Activated CD8-positive, alpha-beta T cell treated with anti-CD3 and anti-CD28 coated beads, Interleukin-2, amount 10 ng/mL, durations not matched to agents 7 days and 5 days (primary cell): ENCODE measurements around the gene NOX4. TPM values are rescaled to one million over a fixed set of nuclear protein-coding genes. Genes with fewer than 3 reads are reported as not detected.
"Not testable (repeated sequence)": the region's sequence is repeated elsewhere in the genome, so short reads cannot be mapped to it uniquely, and the experiment has no call there.

Experiments
- ATAC-seq: fragments of 150-1000 bp; cut with Tn5 transposase; one replicate; pipeline ENCODE4 v1.10.0; 2021; ENCODE audit warnings: moderate library complexity
- CTCF ChIA-PET: fragments of 350-600 bp; sonication (Branson Sonifier 250); formaldehyde crosslinking; loops from one replicate; lab custom pipeline; 2021; ENCODE audit warnings: antibody characterized with exemption; lab: Charles Lee
- POLR2A ChIA-PET: fragments of 350-600 bp; sonication (Branson Sonifier 250); formaldehyde crosslinking; loops from one replicate; lab custom pipeline; 2021; ENCODE audit warnings: antibody characterized with exemption; lab: Charles Lee
- DNase-seq: peaks from one replicate; pipeline ENCODE4 v3.0.0-alpha.2; 2020
- H3K27ac Mint-ChIP-seq: one replicate; pipeline ENCODE4 v1.8.0; 2021; ENCODE audit warnings: mild to moderate bottlenecking, mixed read lengths
- H3K27me3 Mint-ChIP-seq: one replicate; pipeline ENCODE4 v1.8.0; 2021; ENCODE audit warnings: low read depth, mixed read lengths
- H3K36me3 Mint-ChIP-seq: one replicate; pipeline ENCODE4 v1.8.0; 2021; ENCODE audit warnings: low read depth, mixed read lengths
- H3K4me1 Mint-ChIP-seq: one replicate; pipeline ENCODE4 v1.8.0; 2021; ENCODE audit warnings: low read depth, mixed read lengths
- H3K4me3 Mint-ChIP-seq: one replicate; pipeline ENCODE4 v1.8.0; 2021; ENCODE audit warnings: mild to moderate bottlenecking, mixed read lengths
- H3K9me3 Mint-ChIP-seq: one replicate; pipeline ENCODE4 v1.8.0; 2022; ENCODE audit warnings: mixed read lengths; ENCODE audit not compliant: insufficient read depth
- total RNA-seq, 2 experiments: library from RNA; stranded (reverse); gene quantifications; one replicate each; pipeline ENCODE4 v1.2.3, GENCODE V29; 2021

NOX4 gene
- total RNA-seq, 2 experiments from 2014 or later = not detected

GRCh38 chr11:89420981-89421380 is 70.2 kb downstream of the NOX4 start:
- Mint-ChIP-seq H3K9me3 (no peaks in the 10 kb centered on the region), H3K27me3 (no peaks in the 10 kb centered on the region), H3K36me3 (no peaks in the 10 kb centered on the region), H3K27ac (no peak overlapping the region), H3K4me1 (no peaks in the 10 kb centered on the region), H3K4me3 (no peak overlapping the region)
- POLR2A ChIA-PET = no interaction called here
- CTCF ChIA-PET = no interaction called here
- ATAC-seq (no peak), DNase-seq (no peak)

GRCh38 chr11:89416961-89417360 is 74.2 kb downstream of the NOX4 start:
- Mint-ChIP-seq H3K27ac (no peak overlapping the region), H3K4me1 (no peaks in the 10 kb centered on the region), H3K4me3 (no peak overlapping the region), H3K36me3 (no peaks in the 10 kb centered on the region), H3K27me3 (no peaks in the 10 kb centered on the region), H3K9me3 (no peaks in the 10 kb centered on the region)
- ChIA-PET CTCF (no interaction called here), POLR2A (no interaction called here)
- ATAC-seq = no peak
- DNase-seq = no peak

GRCh38 chr11:89411112-89411511 is 80.1 kb downstream of the NOX4 start:
- H3K36me3 Mint-ChIP-seq, H3K4me3 Mint-ChIP-seq, DNase-seq, H3K27me3 Mint-ChIP-seq, H3K27ac Mint-ChIP-seq, H3K4me1 Mint-ChIP-seq, CTCF ChIA-PET, POLR2A ChIA-PET, ATAC-seq, H3K9me3 Mint-ChIP-seq: not testable (repeated sequence)

GRCh38 chr11:89410666-89411065 is 80.5 kb downstream of the NOX4 start:
- H3K4me1 Mint-ChIP-seq, H3K27ac Mint-ChIP-seq, H3K27me3 Mint-ChIP-seq, CTCF ChIA-PET, ATAC-seq, POLR2A ChIA-PET, H3K4me3 Mint-ChIP-seq, DNase-seq, H3K36me3 Mint-ChIP-seq, H3K9me3 Mint-ChIP-seq: not testable (repeated sequence)

GRCh38 chr11:89408441-89408840 is 82.7 kb downstream of the NOX4 start:
- H3K36me3 Mint-ChIP-seq, ATAC-seq, H3K4me1 Mint-ChIP-seq, POLR2A ChIA-PET, H3K4me3 Mint-ChIP-seq, H3K27me3 Mint-ChIP-seq, H3K27ac Mint-ChIP-seq, H3K9me3 Mint-ChIP-seq, DNase-seq, CTCF ChIA-PET: not testable (repeated sequence)

- CTCF ChIA-PET = no interaction called here
- no peak overlapping the region for H3K27ac Mint-ChIP-seq
Measured at GRCh38 chr11:89405629-89406028, 85.5 kb downstream of the NOX4 start.

GRCh38 chr11:89391654-89392053 is 99.5 kb downstream of the NOX4 start:
- H3K9me3 Mint-ChIP-seq, CTCF ChIA-PET, POLR2A ChIA-PET: not testable (repeated sequence)

More at GRCh38 chr11:89405629-89406028, 85.5 kb downstream of the NOX4 start:
- Mint-ChIP-seq H3K4me3 (no peak overlapping the region), H3K27me3 (no peaks in the 10 kb centered on the region), H3K36me3 (no peaks in the 10 kb centered on the region), H3K9me3 (no peaks in the 10 kb centered on the region), H3K4me1 (no peaks in the 10 kb centered on the region)
- ATAC-seq (no peak), DNase-seq (no peak)
- POLR2A ChIA-PET = no interaction called here

GRCh38 chr11:89387501-89387900 is 103.7 kb downstream of the NOX4 start:
- DNase-seq, POLR2A ChIA-PET, H3K27me3 Mint-ChIP-seq, H3K36me3 Mint-ChIP-seq, H3K4me3 Mint-ChIP-seq, ATAC-seq, H3K9me3 Mint-ChIP-seq, H3K27ac Mint-ChIP-seq, CTCF ChIA-PET, H3K4me1 Mint-ChIP-seq: not testable (repeated sequence)

More at GRCh38 chr11:89391654-89392053, 99.5 kb downstream of the NOX4 start:
- DNase-seq, H3K27me3 Mint-ChIP-seq, H3K27ac Mint-ChIP-seq, ATAC-seq, H3K4me3 Mint-ChIP-seq, H3K36me3 Mint-ChIP-seq, H3K4me1 Mint-ChIP-seq: not testable (repeated sequence)

- POLR2A ChIA-PET, CTCF ChIA-PET, H3K27ac Mint-ChIP-seq, H3K4me3 Mint-ChIP-seq, H3K9me3 Mint-ChIP-seq, H3K4me1 Mint-ChIP-seq, ATAC-seq, H3K27me3 Mint-ChIP-seq, DNase-seq, H3K36me3 Mint-ChIP-seq: not testable (repeated sequence)
Measured at GRCh38 chr11:89382986-89383385, 108.2 kb downstream of the NOX4 start.

- Mint-ChIP-seq H3K36me3 (no peaks in the 10 kb centered on the region), H3K4me1 (no peaks in the 10 kb centered on the region), H3K27me3 (no peaks in the 10 kb centered on the region), H3K27ac (no peak overlapping the region), H3K4me3 (no peak overlapping the region), H3K9me3 (no peaks in the 10 kb centered on the region)
- ATAC-seq = no peak
- ChIA-PET POLR2A (no interaction called here), CTCF (no interaction called here)
- no peak for DNase-seq
Measured at GRCh38 chr11:89381094-89381493, 110.1 kb downstream of the NOX4 start.

- H3K4me1 Mint-ChIP-seq, ATAC-seq, H3K36me3 Mint-ChIP-seq, DNase-seq, CTCF ChIA-PET, H3K27me3 Mint-ChIP-seq, H3K9me3 Mint-ChIP-seq, H3K27ac Mint-ChIP-seq, POLR2A ChIA-PET, H3K4me3 Mint-ChIP-seq: not testable (repeated sequence)
Measured at GRCh38 chr11:89379976-89380771, 111.0 kb downstream of the NOX4 start.

- H3K9me3 Mint-ChIP-seq, DNase-seq, ATAC-seq, H3K4me3 Mint-ChIP-seq, H3K27me3 Mint-ChIP-seq, H3K27ac Mint-ChIP-seq, CTCF ChIA-PET, POLR2A ChIA-PET, H3K36me3 Mint-ChIP-seq, H3K4me1 Mint-ChIP-seq: not testable (repeated sequence)
Measured at GRCh38 chr11:89378986-89379385, 112.2 kb downstream of the NOX4 start.
